Gastrocnemius medialis (tissue), 4 donors: Measurements from ENCODE around the gene ARHGAP32.

Experiments used
- CTCF ChIP-seq, 5 experiments: fragments of 450-650 bp in 3 of 5; fragments of 200-600 bp in 2 of 5; sonication (generic) in 2 of 5; IDR thresholded peaks in 4 of 5; conservative IDR thresholded peaks in 1 of 5; 1 replicate in 4 of 5; 2 replicates in 1 of 5; pipeline ENCODE4 v1.5.1; 2016 to 2019; ENCODE audit warnings: antibody characterized with exemption in 5 of 5, mild to moderate bottlenecking in 3 of 5, moderate library complexity in 3 of 5
- POLR2A ChIP-seq, 2 donors: fragments of 450-650 bp; IDR thresholded peaks; one replicate each; pipeline ENCODE4 v1.6.1; 2017; ENCODE audit warnings: antibody characterized with exemption in 2 of 2, mild to moderate bottlenecking in 2 of 2, moderate library complexity in 2 of 2

GRCh38 chr11:129109701-129110100 lies 82.4 kb downstream of the ARHGAP32 start:
- TF ChIP-seq CTCF (IDR thresholded peaks at IDR 0.05 in 4 of 5, conservative IDR thresholded peaks at IDR 0.05 in 1 of 5) (no peak), POLR2A (IDR thresholded peaks at IDR 0.05) (no peak)
